Osteocyte (in vitro differentiated cells): ENCODE results near the gene PLXNA4. TPM values are rescaled to one million over a fixed set of nuclear protein-coding genes. Genes with fewer than 3 reads are reported as not detected.

Source experiments
- DNase-seq: peaks from one replicate; pipeline ENCODE4 v3.0.0; 2021; ENCODE audit warnings: mixed read lengths; ENCODE audit not compliant: unreplicated experiment; ENCODE audit errors: extremely low spot score
- H3K27ac Mint-ChIP-seq: one replicate; pipeline ENCODE4 v1.8.0; 2021; ENCODE audit warnings: mild to moderate bottlenecking, mixed read lengths; ENCODE audit not compliant: unreplicated experiment
- H3K27me3 Mint-ChIP-seq: one replicate; pipeline ENCODE4 v1.8.0; 2021; ENCODE audit warnings: mixed read lengths; ENCODE audit not compliant: unreplicated experiment
- H3K36me3 Mint-ChIP-seq: one replicate; pipeline ENCODE4 v1.8.0; 2021; ENCODE audit warnings: mixed read lengths; ENCODE audit not compliant: unreplicated experiment
- H3K4me1 Mint-ChIP-seq: one replicate; pipeline ENCODE4 v1.8.0; 2021; ENCODE audit warnings: mixed read lengths; ENCODE audit not compliant: unreplicated experiment
- H3K4me3 Mint-ChIP-seq: one replicate; pipeline ENCODE4 v1.8.0; 2021; ENCODE audit warnings: mild to moderate bottlenecking, moderate library complexity, mixed read lengths; ENCODE audit not compliant: unreplicated experiment
- H3K9me3 Mint-ChIP-seq: one replicate; pipeline ENCODE4 v1.8.0; 2021; ENCODE audit warnings: mixed read lengths; ENCODE audit not compliant: unreplicated experiment
- CTCF ChIP-seq: fragments of 200-600 bp; sonication (generic); IDR thresholded peaks from 2 replicates; pipeline ENCODE4 v1.5.0; 2021; ENCODE audit warnings: antibody characterized with exemption, mild to moderate bottlenecking, moderate library complexity
- total RNA-seq: library from RNA; stranded (reverse); gene quantifications from 2 replicates; pipeline ENCODE4 v1.2.1, GENCODE V29; 2021

The PLXNA4 gene
- total RNA-seq, 1 donor from 2014 or later = 59.0 TPM

- no peaks in the 10 kb centered on the region for H3K27me3 Mint-ChIP-seq
- no peak for TF ChIP-seq CTCF
- no peak for DNase-seq
- no peaks in the 10 kb centered on the region for H3K9me3 Mint-ChIP-seq
- no peak overlapping the region for H3K4me3 Mint-ChIP-seq
- H3K27ac Mint-ChIP-seq = peak overlapping the region; percentile 23
- peaks cover 54% of the 10 kb centered on the region for H3K4me1 Mint-ChIP-seq
- H3K36me3 Mint-ChIP-seq = peaks cover 3% of the 10 kb centered on the region
These were observed 168.5 kb downstream of the PLXNA4 start for GRCh38 chr7:132407764-132408163.

- Mint-ChIP-seq H3K4me1 (peaks cover 63% of the 10 kb centered on the region), H3K9me3 (no peaks in the 10 kb centered on the region), H3K36me3 (peaks cover 5% of the 10 kb centered on the region), H3K4me3 (no peak overlapping the region), H3K27me3 (no peaks in the 10 kb centered on the region), H3K27ac (no peak overlapping the region)
- no peak for DNase-seq
- TF ChIP-seq CTCF = no peak
These were observed 170.2 kb downstream of the PLXNA4 start for GRCh38 chr7:132406039-132406438.

GRCh38 chr7:132404261-132404660 is 172.0 kb downstream of the PLXNA4 start:
- Mint-ChIP-seq H3K4me3 (no peak overlapping the region), H3K27me3 (no peaks in the 10 kb centered on the region), H3K9me3 (no peaks in the 10 kb centered on the region), H3K27ac (no peak overlapping the region), H3K4me1 (peaks cover 63% of the 10 kb centered on the region), H3K36me3 (peaks cover 10% of the 10 kb centered on the region)
- TF ChIP-seq CTCF = no peak
- DNase-seq = no peak

- peaks cover 10% of the 10 kb centered on the region for H3K36me3 Mint-ChIP-seq
- no peaks in the 10 kb centered on the region for H3K9me3 Mint-ChIP-seq
These were observed 172.7 kb downstream of the PLXNA4 start for GRCh38 chr7:132403465-132404110.

More at GRCh38 chr7:132403465-132404110, 172.7 kb downstream of the PLXNA4 start:
- H3K4me3 Mint-ChIP-seq = no peak overlapping the region
- TF ChIP-seq CTCF = no peak
- peaks cover 61% of the 10 kb centered on the region for H3K4me1 Mint-ChIP-seq
- no peaks in the 10 kb centered on the region for H3K27me3 Mint-ChIP-seq
- H3K27ac Mint-ChIP-seq = no peak overlapping the region
- DNase-seq = no peak
